DMS 273 (cell line): ENCODE measurements around the gene NKX2-1.
"Not testable (repeated sequence)": the region's sequence is repeated elsewhere in the genome, so short reads cannot be mapped to it uniquely, and the experiment has no call there.

Source experiments
- DNase-seq: peaks from one replicate; lab custom pipeline; 2025; ENCODE audit not compliant: unreplicated experiment; lab: John Stamatoyannopoulos, UW

Gene NKX2-1

DNA sequence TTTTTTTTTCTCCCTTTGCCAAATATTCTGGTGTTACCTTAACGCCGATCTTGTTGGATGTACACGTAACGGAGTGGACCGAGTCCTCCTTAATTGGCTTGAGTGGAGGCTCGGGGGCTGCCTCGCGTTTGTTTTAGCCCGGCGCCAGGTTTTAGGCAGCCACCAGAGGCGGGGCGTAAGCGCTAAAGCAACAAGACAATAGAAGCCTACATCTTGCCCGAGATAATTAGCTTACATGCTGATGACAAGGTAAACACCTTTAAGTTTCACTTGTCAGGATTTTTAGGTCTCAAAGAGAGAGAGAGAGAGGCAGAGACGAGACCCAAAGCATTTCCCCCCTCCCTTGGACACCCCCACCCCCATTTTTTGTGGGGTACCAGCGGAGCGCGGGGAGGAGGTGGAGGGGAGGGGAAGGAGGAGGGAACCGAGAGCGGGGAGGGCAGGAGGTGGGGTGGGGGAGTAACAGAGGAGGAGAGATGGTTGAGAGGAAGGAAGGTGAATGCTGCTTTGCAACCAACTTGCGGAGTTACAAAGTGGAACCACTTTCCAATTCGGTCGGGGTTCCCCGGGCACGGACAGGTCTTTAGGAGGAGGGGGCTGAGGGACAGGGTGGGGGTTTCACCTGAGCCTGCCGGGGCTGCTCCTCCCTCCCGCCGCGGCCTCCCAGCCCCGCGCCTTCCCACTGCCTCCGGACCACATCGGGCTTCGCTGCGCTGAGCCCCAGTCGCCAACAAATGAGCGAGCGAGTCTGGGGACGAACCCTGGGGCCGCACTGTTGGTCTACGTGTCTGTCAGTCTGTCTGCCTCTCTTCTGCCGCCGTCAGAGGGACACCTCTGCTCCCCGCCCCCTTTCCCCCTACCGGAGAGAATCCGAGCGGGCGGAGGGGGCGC lies at the start of gene NKX2-1:
NKX2-1 (minus strand) TSS at position 802 of the 891 bp plus-strand sequence; CDS start at position 699, 103 bp downstream.
- peak; percentile 60 for DNase-seq

DNA sequence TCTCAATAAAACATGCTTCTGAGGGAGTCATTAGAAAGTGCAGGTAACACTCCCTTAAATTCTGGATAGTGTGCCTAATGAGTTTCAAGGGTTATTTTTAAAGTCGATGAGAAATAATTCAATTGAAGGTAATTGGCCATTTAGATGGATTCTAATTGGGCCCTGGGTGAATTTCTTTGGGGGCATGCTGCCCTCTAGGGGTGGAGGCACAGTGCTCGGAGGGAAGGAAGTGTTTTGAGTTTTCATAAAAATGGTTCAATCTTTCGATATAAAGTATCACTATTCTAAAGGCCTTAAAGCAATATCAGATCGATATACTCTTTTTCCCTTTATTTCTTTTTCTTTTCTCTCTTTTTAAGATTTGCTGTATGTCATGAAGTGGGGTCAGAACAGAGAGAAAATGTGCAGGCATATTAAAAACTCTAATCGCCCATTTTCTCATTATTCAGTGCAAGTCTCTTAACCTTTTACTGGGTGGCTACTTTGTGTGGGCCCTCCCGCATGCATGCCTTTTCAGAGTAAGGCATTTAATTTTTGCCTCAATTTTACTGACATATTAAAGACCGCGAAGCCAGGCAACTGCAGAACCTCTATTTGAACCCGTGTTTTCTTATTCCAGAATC lies 36.9 kb upstream of the NKX2-1 start:
- peak; percentile 65 for DNase-seq

DNA sequence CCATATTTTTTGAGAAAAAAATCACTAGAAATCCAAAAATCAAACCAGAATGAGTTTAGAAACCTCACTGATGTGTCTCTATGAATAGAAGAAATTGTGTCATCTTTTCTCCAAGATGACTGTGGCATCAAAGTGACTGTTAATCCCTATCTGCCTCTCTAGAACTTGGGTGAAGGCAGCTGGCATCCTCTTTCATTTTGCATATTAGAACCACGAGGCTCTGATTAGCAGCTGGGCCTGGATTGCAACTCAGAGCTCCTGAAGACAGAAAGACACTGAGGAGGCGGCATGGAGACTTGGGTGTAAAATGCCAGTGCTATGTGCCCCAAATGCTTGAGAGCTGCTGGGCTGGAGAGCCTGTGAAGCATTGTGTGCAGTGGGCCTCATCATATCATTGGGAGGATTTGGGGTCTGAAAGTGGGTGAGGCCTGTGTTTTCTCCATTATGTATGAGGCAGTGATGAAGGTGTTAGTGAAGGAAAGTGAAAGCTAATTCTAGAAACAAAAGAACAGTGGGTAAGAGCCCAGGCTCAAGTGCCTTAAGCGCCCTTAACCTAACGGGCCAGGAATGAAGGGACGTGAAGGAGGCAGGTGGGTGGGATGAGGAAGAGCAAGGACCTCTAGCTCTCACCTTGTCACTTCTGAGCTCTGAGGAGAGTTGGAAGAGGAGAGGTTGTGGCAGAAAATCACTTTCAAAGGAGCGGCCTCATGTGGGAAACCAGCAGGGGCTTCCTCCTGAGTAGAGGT lies 36.1 kb upstream of the NKX2-1 start:
- no peak for DNase-seq

DNA sequence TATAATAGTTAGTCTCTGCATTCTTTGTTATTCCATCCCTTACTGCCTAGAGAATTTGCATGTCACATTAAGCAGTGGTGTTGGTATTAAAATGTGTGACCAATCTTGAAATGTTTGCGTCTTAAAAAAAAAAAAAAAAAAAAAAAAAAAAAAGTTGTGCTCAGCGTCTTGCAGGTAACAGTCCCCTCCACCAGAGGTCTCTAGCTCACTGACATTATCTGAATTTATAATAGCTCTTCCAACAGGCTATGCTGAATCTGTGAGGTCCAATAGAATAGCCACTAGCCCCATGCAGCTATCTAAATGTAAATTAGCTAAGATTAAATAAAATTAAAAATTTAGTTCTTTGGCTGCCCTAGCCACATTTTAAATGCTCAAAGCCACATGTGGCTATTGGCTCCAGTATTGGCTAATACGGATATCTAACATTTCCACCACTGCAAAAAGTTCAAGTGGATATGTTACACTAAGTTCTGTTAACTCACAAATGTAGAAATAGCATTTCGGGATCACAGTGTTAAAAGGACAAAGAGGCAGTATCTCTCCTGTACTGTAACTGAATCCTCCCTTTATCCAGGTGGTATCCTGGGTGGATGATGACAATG lies 33.7 kb upstream of the NKX2-1 start:
- DNase-seq: peak; percentile 70

DNA sequence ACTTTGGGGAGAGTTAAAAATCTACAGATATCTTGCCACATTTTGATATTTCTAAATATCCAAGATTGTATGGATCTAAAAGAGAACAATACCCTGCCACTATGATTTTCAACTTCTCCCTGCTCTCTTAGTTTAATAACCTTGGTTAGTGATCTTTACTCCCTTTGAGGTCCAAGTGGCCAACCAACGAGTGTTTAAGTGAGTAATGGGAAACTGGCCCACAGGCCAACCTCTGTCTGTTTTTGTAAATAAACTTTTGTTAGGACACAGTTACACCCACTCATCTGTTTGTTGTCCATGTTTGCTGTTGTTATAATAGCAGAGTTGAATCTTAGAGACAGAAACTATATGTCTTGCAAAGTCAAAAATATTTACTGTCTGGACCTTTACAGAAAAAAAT lies 30.9 kb upstream of the NKX2-1 start:
- no peak for DNase-seq

DNA sequence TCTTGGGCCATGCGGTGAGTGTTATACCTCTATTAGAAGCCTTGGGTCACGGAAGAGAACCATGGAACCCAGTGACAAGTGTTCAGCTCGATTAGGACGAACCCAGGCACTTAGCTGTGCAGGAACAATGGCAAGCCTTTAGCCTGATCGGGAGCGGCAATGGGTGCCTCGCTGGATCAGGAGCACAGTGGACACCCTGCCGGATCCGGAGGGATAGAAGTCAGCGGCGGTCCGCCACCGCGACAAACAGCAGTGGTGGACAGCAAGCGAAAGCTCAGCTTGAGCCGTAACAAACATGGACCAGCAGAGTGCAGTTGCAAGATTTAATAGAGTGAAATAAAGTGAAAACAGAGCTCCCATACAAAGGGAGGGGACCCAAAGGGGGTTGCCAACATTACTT lies 24.2 kb upstream of the NKX2-1 start:
- DNase-seq: not testable (repeated sequence)

DNA sequence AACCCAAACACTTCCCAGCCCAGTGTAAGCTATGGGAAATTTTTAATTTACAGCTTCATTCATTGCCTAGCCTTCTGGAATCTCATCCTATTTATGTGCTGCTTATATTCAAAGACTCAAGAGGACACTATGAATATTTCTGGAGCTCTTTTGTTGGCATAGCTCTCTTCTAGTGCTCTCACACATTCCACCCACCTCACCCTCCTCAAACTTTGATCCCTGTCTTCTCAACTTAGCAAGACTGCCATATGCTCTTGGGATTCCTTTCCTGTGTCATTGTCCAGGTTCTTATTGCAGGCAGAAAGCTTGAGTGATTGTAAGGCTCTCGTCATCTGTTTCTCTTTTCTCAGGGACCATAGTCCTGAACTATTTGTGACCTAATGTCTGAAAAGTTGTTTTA lies 18.0 kb upstream of the NKX2-1 start:
- DNase-seq: no peak

DNA sequence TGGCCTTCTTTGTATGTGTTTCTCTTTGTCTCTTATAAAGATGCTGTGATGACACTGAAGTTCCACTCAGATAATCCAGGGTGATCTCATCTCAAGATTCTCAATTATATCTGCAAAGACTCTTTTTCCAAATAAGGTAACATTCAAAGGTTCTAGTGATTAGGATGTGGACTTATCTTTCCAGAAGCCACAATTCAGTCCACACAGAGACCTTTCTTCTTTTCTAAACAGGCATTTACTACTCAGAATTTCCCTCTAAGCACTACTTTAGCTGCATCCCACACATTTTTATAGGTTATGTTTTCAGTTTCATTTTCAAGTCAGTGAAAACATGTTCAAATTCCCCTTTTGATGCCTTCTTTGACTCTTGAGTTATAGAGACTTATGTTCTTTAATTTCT lies 9.0 kb upstream of the NKX2-1 start:
- no peak for DNase-seq

DNA sequence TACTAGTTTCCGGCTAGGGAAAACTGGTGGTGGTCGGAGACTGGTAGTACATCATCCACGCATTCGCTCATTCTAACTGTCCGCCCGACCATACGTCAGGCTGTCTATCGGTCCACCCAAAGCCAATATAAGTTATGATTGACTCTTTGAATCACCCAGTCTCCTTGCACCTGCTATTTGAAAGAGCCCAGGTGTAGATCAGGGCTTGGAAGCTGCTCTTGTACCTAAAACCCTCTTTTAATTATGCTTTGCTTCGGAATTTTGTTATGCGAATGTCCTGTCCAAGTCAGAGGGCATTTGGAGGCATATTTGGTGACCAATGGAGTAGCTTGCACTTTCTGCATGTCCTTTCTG lies 5.7 kb upstream of the NKX2-1 start:
- DNase-seq: no peak

DNA sequence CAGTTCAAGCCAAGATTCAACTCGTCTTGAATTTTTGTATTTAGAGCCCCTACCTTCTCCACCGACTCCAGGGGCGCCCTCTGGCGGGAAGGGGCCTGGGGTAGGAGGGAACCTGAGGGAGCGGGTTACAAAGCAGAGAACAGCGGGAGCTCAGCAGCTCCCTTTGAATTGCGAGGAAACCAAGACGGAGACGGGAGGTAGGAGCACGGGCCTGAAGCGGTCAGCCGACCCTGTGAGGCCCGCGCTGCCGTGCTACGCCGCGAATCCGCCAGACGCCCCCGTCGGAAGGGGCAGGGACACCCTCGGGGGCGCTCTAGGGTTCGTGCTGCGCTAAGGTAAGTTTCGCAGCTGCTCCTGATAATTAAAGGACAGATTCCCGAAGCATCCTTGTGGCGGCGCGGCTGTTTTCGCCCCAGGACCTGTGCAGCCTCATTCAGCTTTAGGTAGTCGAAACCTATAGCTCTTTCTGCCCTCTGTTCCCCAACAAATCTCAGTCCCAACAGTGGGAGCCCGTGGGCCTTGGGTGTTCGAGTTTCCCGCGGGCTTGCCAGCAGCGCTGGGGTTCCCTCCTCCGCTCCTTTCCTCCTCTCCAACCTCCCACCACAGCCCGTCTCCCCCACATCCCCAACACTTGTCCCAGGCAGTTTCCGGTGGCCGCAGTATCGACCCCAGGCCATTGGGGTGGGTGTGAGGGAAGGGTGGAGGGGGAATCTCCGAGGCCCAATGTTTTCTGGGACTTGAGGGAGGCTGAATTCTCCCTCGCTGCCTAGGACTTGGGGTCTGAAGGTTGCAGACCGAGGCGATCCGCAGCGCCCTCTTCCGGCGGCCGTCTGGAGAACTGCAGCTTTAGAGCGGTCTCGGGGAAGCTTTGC lies 5.1 kb upstream of the NKX2-1 start:
- peak; percentile 18 for DNase-seq

DNA sequence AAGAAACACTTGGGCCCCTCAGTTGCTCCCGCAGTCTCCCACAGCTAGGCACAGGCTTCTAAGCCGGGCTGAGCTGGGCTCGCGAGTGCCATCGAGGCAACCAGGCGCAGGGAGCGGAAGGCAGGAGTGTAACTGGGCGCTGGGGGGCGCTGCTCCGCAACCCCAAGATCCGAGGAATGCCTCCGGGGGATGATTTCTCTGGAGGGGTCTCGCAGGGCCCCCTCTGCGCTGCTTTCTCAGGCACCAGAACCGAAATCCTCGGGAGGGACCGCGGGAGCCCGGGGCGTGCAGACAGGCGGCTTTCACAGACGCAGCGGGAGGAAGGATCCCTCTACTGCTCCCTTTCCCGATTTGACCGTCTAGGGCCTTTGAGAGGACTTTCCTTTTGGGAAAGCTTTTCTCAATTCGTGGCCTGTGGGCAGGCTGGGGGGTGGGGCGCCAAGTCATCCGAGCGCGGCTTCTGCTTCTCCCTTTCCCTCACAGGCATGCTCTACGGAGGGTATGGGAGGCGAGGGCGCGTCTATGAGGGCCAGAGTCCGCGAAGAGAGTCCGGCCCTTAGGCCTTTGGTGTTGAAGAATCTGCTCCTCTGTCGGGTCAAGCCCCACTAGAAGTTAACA lies 4.3 kb upstream of the NKX2-1 start:
- no peak for DNase-seq

DNA sequence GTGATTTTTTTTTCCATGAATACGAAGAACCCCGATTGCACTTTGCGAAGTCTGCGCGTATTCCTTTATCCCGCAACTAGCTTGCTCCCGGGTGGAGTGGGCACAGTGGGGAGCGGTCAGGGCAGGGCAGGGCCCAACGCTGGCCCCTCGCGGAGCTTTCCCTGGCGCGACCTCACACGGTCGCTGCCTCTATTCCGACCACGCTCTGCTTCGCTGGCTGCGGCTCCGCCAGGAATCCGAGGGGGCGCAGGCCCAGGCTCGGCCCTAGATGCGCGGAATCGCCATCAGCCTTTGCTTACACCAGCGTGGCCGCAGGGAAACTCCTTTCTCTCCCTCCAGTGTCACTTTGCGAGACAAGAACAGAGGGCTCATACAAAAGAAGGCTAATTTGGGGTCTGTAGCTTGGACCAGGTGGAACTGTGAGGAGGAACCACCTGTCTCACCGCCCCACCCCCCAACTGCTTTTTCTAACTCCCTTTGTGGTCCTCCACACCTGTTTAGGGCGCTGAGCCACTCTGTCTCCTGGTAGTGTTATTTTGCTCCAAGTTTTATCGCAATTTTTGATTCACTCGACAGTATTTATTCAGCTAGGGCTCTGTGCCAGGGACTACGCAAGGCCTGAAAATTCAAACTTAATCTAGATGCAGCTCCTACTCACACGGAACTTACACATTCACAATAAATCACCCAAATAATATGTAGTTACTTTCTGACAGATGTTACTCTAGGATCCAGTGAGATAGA lies 3.1 kb upstream of the NKX2-1 start:
- DNase-seq: no peak

DNA sequence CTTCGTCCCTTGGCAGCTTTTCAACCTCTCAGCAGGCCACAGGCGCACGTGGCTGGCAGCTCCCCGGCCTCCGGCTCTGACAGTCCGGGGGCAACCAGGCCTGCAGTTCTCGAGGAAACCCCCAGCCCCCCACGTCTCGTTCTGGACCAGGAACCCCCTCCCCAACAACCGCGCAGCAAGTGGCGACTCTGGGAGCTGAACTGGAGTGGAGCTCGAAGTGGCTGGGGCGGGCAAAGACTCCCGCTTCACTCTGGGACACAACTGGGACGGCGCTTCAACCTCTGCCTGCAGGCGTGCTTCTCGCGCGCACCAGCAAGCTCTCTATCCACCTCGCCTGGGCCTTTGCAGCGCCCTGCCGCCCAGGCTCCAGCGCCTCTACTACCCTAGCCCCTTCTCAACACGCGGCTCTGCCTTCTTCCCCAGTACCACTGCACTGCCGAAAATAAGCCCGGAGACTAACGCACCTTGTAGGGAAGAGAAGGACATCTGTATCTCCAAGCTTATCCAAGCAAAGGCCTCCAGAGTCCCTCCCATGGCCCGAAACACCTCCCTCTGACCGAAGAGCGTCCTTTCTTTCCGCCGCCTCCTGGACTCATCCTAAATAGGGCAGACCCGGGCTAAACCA lies 2.4 kb upstream of the NKX2-1 start:
- no peak for DNase-seq

DNA sequence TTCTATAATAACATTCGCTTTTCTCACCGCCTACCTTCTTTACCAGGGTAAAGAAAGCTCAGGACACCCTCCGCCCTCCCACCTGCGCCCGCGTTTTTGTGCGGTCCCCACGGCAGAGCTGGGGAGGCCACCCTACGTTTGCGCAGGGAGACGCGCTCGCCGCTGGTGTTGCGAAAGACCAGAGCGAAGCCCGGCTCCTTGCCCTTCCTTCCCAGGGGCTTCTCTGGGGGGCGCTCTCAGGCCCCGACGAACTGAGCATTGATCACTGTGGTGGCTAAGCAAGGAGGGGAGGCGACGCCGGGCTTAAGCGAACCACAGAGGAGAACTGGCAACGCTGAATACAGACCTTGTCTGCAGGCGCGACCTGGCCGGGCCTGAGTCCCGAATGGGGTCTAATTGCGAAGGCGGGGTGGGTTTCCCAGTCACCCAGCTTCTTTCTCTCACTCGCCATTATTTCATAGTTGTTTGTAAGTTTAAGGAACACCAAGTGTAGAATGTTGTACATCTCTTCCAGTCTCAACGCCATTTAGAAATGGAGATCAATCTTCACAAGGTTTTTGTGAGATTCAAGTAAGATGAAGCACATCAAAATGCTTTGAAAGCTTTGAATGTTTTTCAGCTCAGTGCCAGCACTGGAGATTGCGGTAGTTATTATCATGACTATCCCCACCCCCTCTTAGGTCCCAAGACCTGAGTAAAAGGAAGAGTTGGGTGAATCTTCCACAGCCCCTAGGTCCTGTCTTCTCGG lies 1.7 kb upstream of the NKX2-1 start:
- no peak for DNase-seq

DNA sequence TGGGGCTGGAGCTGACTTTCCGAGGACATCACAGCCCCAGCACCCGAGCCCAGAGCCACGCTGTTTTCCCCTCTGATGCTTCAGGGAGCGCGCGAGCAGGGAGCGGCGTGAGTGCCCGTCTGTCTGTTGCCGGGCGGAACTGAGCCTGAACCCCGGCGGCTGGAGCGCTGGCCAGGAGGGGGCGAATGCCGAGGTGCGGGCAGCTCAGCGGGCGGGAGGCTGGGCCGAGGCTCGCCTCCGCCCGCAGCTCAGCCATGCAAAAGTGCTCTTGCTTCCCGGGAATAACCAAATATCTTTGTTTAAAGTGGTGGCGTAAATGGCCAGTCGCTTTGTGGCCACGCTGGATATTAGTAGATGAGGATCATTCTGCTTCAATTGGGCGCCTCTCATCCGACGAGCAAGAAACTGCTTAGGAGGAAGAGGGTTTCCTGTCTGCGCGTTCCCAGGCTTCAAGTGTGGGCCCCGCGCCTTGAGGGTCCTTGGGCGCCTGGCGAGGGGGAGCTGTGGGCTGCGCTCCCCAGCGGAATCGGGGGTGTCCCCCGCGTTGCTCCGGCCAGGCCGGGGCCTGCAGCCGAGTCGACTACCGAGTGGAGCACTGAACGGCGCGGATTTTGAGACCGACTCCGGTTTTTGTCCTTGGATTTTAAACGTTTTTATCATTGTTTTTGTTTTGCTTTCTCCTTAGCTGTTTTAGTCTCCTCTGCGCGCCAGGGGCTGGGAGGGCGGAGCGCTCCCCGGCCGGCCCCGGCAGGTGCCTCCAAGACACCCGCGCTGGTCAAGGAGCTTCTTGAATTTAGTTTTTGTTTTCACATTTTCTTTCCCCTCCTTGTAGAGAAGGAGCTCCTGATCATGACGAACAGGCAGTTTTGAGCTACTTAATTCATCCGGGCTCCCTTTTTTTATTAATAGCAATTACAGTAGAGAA lies 831 bp upstream of the NKX2-1 start:
- peak; percentile 79 for DNase-seq

DNA sequence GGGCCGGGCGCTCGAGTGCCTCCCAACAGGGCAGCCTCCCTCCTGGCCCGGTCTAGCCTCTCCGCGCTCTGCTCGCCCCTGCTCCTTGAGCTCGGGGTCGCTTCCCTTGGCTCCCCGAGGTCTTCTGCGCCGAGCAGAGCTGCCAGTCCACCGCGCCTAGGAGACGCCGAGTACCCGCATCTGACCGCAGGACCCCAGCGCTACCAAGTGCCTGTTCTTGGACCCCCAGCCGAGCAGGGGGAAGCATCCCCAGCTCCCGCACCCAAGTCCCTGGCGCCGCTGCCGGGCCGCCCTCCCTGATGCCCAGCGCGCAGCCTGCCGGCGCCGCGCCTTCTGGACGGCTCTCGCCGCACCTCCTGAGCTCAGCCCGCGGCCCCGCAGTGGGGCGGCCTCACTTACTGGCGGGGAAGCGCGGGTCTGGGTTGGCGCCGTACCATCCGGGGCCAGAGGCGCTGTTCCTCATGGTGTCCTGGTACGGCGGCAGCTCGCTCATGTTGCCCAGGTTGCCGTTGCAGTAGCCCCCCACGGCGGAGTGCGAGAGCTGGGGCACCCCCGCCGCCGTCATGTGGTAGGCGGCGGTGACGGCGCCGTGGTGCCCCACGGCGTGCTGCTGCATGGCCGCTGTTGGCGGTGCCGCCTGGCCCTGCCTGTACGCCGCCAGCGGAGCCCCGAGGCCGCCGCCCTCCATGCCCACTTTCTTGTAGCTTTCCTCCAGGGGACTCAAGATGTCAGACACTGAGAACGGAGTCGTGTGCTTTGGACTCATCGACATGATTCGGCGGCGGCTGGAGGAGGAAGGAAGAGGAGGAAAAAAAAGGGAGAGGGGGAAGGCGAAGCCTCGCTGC lies 1.2 kb downstream of the NKX2-1 start:
- DNase-seq: peak; percentile 60
